Raji (cell line): Measurements from ENCODE around the gene SKAP1.

ENCODE experiments used
- POLR2A ChIP-seq: IDR thresholded peaks from 2 replicates; pipeline ENCODE4 v1.6.1; 2011; ENCODE audit warnings: low read depth, low read length, control low read depth; ENCODE audit not compliant: insufficient read depth

Gene SKAP1

DNA sequence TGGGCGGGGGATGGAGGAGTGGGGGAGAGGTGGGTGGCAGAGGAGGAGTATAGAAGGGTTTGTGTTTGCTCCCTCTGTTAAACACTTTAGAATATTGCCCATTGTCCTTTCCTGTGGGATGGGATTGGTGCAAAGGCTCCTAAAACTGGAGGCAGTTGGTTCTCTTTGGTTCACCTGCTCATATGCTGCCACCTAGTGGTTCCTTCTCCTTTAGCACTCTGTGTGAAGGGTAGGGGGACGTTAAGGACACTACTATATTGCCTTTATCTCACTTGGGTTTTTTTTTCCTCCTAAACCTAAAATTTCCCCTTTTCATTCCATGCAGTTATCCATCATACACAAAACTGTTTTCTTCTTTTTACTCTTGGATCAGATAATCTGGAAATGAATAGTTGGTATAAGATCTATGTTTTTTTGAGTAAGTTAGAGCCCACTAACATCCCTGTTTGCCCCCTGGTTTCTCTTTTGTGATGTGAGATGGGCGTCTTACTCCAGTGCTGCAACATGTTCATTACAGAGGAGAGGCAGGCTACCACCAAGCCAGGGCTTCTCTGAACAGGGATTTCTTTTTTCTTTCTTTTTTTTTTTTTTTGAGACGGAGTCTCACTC lies 298.7 kb downstream of the SKAP1 start:
- TF ChIP-seq POLR2A = no peak

DNA sequence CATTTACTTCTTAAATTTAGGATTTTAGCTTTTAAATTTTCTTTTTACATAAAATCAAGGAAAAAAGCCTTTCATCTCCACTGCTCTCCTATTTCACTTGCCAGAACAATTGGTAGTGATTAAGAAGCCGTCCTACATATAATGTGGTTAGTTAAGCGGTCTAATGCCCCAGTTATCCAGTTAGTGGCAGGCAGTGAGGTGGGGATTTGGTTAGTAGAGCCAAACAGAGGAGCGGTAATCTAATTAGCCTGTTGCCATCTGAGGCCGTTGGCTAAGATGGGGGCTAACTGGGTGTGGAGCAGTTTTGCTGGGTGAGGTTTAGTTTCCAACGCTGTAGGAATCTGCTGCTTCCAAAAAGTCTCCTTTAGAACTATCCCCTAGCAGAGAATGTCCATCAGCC lies 300.0 kb downstream of the SKAP1 start:
- no peak for TF ChIP-seq POLR2A

- no peak for TF ChIP-seq POLR2A
Observed at GRCh38 chr17:48128400-48128799, 301.6 kb downstream of the SKAP1 start.

DNA sequence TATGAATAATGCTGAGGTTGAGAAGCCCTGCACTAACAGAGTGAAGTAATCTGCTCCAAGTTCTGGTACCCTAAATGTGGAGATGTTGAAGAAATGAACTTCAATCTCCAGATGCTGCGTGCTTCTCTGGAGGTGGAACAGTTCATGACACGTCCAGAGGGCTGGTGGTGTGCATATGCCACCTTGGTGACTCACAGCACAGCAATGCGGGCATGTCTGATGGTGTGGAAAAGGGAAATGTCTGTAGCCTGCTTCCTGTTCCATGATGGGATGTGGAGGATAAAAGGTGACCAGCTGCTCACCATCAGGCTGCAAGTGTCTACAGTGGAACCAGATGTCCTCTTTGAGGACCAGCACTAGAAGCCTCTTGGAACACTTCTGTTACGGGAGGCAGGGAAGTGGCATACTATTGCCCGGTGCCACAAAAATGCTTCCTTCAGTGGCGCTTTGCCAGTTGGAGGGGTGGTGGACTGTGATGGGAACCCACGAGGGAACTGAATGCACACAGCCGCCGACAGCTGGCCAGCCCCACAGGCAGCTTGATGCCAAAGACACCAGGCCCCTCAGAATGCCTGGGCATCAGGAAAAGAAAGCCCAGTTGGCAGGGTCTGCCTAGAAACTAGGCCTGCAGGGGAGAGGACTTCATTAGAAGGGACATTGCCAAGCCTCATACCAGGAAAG lies 302.5 kb downstream of the SKAP1 start:
- no peak for TF ChIP-seq POLR2A

GRCh38 chr17:48126532-48126850 lies 303.5 kb downstream of the SKAP1 start:
- no peak for TF ChIP-seq POLR2A

DNA sequence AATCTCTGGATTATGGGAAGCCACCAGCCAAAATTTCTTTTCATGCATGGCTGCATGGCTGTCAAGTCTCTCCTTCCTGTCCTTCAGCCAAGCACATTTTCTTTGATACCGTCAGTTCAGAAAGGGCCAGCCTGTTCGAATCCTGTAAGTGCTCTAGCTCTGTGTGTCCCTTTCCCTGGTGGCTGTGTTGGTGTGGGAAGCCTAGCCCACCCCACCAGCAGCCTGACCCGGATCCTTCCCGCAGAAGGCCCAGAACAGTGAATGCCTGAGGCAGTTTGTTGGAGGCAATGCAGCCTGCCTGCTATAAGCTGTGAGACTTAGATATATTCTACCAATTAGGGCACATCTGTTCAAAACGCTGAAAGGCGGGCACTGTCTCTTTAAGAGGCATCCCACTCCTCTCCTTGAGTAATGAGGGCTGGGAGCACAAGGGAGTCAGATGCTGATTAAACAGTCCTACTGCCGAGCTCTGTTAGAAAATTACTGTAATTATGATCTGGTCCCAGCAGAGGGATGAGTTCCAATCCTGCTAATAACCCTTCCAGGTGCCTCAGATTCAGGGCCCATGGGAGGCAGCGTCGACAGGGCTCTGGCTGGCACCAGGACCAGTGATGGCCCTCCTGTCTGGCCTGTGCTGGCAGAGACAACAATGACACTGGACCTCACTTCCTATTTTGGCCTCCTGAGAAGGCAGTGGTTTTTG lies 304.0 kb downstream of the SKAP1 start:
- TF ChIP-seq POLR2A = no peak

DNA sequence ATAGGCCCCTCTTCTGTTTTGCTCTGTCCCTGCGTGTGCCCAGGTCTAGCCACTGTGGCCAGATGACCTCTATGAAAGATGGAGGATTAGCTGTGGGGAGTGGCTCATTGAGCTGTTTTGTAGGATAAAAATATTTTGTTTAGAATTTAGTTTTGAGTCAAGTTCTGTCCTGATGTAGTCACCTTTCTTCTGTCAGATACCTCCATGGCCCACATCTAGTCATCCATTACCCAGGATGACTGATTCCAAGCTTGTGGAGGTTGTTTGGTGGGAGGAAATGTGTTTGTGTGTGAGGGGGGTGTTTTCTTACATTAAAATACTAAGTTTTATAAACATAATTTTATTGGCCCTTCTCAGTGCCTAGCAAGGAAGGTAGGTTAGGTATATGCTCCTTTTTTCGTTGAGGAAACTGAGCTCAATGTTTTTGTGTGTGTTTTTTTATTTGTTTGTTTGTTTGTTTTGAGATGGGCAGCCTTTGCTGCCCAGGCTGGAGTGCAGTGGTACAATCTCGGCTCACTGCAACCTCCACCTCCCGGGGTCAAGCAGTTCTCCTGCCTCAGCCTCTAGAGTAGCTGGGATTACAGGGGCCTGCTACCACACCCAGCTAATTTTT lies 306.1 kb downstream of the SKAP1 start:
- no peak for TF ChIP-seq POLR2A

DNA sequence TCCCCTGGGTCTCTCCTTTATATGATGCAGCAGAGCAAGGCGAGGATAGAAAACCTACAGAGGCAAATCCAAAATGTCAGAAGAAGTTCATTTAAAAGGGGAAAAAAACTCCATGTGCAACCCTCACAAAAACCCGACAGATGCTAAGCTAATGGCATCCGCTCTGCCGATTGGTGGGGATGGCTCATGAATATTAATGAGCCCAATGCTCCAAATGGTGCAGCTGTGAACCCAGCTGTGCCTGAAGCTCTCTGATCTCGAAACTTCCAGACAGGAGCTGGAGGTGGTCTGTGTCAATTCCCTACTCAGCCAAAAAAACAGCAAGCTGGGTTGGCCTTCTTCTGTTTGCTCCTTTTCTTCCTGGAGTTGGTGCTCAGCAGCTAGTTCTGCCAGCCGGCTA lies 306.9 kb downstream of the SKAP1 start:
- TF ChIP-seq POLR2A = no peak

- TF ChIP-seq POLR2A = no peak
Observed at GRCh38 chr17:48122665-48123045, 307.4 kb downstream of the SKAP1 start.

GRCh38 chr17:48121923-48122664 lies 307.9 kb downstream of the SKAP1 start:
- no peak for TF ChIP-seq POLR2A

- no peak for TF ChIP-seq POLR2A
Observed at GRCh38 chr17:48113201-48113676, 316.8 kb downstream of the SKAP1 start.

DNA sequence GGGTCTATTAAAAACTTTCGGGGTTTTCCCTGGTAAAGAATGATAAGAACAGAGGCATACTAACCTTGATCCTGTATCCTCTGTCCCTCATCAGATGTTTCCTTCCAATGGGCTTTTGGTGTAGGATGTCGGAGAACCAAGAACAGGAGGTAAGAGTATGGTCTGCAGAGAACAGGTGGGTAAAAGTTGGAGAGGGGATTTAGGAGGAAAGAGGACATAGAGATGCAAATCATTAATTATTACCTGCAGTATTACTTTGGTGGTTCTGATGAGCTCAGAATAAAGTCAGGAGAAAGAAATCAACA lies 318.1 kb downstream of the SKAP1 start:
- TF ChIP-seq POLR2A = no peak

DNA sequence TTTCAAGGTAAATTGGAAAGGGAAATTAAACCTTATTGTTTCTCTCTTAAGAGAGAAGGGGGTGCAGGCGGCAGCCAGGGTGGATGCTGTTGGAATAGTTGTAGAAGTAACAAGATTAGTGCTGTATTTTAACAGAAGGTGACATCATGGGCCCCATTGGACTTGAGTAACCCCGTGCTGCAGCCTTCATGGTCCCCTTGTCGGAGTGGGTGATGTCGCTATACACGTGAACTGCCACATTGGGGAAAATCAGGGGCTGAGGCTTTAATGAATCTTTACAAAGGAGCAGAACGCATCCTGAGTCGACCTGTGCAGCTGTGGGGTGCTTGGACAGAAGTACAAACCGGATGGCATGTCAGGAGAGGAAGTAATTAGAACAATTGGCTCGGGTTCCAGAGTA lies 319.3 kb downstream of the SKAP1 start:
- no peak for TF ChIP-seq POLR2A

DNA sequence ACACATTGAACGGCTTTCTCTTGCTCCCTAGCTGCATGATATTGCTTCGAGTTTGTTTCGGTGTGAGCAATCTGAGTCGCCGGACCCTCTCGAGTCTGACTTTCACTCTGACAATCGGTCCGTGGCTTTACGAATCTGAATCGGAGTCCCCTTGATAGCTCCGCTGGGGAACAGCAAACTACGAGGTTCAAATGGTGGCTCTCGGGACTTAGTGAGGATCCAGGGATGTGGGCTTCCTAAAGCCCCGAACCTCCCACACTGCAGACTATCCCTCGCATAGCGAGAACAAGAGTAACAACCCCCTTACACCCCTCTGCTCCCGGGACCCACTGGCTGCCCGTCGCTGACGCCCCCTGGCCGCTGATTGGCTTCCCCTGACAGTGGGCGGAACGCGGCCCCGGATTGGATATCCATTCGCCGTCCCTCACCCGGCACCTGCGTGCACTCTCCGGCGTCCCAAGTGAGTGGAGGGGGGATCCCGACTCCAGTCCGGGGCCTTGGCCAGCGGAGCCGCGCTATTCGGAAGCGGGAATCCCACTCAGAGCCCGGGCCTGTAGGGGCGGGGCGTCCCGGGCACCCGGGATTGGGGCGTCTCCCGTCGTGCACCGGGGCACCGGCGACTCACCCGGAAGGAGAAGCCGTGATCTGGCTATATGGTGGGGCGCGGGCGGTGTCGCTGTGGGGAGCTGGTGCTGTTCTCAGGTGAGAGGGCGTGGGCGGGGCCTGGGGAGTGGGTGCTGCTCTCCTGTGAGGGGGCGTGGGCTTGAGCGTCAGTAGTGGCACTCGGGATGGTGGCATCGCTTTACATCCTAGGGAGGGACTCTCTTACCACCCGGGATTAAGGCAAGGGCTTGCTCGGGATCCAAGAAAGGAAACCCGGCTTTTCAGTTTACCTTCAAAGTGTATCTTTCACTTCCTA lies 322.6 kb downstream of the SKAP1 start, which contains the start of gene SNX11:
SNX11 (plus strand) TSS at position 630 of the 919 bp plus-strand sequence. CDS start 4,278 bp downstream, outside the sequence.
- peak; percentile 81 for TF ChIP-seq POLR2A
